ENCODE data around the gene VPS37C. TPM values are rescaled to one million over a fixed set of nuclear protein-coding genes. Genes with fewer than 3 reads are reported as not detected.

Gene VPS37C
- total and polyA plus RNA-seq, 2 of the 13 experiments (the other 11 are each of a cell fraction or from before 2014, with no cell fraction given): 7.5 to 8.8 TPM

GRCh38 chr11:61160487-61161189 is 588 bp downstream of the VPS37C start (continued):
- TF ChIP-seq CEBPZ (IDR thresholded peaks at IDR 0.05; ENCODE audit: low read length): no peak
- TF ChIP-seq ZNF33A (CRISPR knock-in tag; IDR thresholded peaks at IDR 0.05; ENCODE audit: borderline replicate concordance): no peak
- TF ChIP-seq RFXANK (CRISPR knock-in tag; IDR thresholded peaks at IDR 0.05): no peak
- TF ChIP-seq BATF2 (CRISPR knock-in tag; IDR thresholded peaks at IDR 0.05): no peak
- TF ChIP-seq KAT2B (IDR thresholded peaks at IDR 0.05; ENCODE audit: borderline replicate concordance, low read depth, low read length): no peak
- TF ChIP-seq EZH2 (conservative IDR thresholded peaks at IDR 0.05; ENCODE audit: low read depth, low read length): no peak
- TF ChIP-seq TFDP1 (CRISPR knock-in tag; IDR thresholded peaks at IDR 0.05; ENCODE audit: borderline replicate concordance): no peak
- no peak for TF ChIP-seq KLF11 (CRISPR knock-in tag; IDR thresholded peaks at IDR 0.05)
- TF ChIP-seq ZNF546 (CRISPR knock-in tag; conservative IDR thresholded peaks at IDR 0.05): 0 out of 2 replicates have a peak, but pooled peaks have one; percentile 35
- no peak for TF ChIP-seq ZSCAN12 (CRISPR knock-in tag; IDR thresholded peaks at IDR 0.05)
- TF ChIP-seq ZNF557 (CRISPR knock-in tag; IDR thresholded peaks at IDR 0.05): no peak
- no peak for TF ChIP-seq ZKSCAN5 (CRISPR knock-in tag; IDR thresholded peaks at IDR 0.05)
- TF ChIP-seq ZEB1 (IDR thresholded peaks at IDR 0.05; ENCODE audit: insufficient replicate concordance, low read depth): no peak
- peak; percentile 23; the same call in 1 of the 2 replicates for TF ChIP-seq HNF1B (CRISPR knock-in tag; IDR thresholded peaks at IDR 0.05)
- no peak for TF ChIP-seq ZBTB4 (CRISPR knock-in tag; IDR thresholded peaks at IDR 0.05; ENCODE audit: borderline replicate concordance)
- no peak for TF ChIP-seq RBM39 (IDR thresholded peaks at IDR 0.05; ENCODE audit: low read depth, low read length, poor library complexity, severe bottlenecking)
- no peak for TF ChIP-seq ZNF660 (CRISPR knock-in tag; IDR thresholded peaks at IDR 0.05; ENCODE audit: borderline replicate concordance, low read depth)
- TF ChIP-seq ZNF484 (CRISPR knock-in tag; IDR thresholded peaks at IDR 0.05; ENCODE audit: borderline replicate concordance, low read depth): no peak
- no peak for TF ChIP-seq SKI (IDR thresholded peaks at IDR 0.05; ENCODE audit: partially characterized antibody)

All from HepG2 (cell line).